NCI-H2227 (cell line): Measurements from ENCODE around the gene PGP.
A peak's percentile ranks its signal among the peaks of the same experiment; 100 is the strongest.

ENCODE experiments used
- DNase-seq: peaks from one replicate; lab custom pipeline; 2025; ENCODE audit not compliant: unreplicated experiment; lab: John Stamatoyannopoulos, UW

Gene PGP

DNA sequence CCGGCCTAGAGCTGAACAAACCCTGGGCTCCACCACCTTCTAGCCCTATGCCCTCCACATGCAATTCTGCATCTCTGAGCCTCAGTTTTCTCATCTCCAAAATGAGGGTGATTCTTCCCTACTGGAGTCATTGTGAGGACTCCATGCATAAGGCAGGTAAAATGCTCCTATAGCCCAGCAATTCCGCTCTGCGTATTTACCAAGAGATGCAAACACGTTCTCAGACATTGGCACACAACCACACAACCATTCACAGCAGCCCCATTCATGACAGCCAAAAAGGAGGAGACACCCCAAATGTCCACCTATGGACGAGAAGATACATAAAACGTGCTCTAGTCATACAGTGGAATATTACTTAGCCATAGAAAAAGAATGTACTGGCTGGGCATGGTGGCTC lies 14.3 kb downstream of the PGP start:
- no peak for DNase-seq

DNA sequence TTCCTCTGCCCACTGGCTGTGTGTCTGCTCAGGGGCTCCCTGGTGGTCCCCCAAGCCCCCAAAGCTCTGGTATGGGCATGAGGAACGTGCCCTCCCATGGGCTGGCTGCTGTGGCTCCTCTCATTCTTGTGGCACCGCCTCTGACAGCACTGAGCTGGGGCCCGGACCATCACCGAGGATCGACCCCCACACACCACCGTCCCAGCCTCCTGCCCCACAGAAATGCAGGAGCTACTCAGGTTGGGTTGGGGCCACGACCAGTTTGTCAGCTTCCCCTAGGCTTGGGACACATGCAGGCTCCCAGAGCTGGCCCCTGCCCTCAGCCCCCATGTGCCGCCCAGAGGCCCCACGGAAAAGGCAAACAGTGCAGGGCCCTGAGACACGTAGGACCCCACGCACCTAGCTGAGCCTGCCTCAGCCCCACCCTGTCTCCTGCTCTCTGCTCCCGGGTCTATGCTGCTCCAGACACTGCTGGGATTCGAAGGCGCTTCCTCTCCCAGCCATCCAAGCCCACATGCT lies 15.0 kb downstream of the PGP start:
- no peak for DNase-seq

DNA sequence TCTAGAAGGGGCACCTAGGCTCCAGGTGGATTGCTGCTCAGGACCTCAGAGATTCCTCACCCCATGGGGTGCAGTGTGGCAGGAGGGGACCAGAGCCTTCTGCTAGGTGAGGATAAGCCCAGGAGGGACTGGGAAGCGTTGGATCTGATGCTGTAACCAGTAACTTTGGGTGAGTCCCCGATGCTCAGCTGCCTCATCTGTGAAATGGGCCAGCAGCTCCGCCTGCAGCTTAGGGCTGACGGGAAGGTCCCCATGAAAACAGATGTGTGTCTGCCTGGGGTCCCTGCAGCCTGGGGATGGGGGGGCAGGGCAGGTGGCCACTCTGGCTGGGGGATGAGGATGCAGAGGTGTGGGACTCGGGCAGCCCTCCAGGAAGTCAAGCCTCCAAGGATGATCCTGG lies 15.5 kb downstream of the PGP start:
- DNase-seq, result no peak

DNA sequence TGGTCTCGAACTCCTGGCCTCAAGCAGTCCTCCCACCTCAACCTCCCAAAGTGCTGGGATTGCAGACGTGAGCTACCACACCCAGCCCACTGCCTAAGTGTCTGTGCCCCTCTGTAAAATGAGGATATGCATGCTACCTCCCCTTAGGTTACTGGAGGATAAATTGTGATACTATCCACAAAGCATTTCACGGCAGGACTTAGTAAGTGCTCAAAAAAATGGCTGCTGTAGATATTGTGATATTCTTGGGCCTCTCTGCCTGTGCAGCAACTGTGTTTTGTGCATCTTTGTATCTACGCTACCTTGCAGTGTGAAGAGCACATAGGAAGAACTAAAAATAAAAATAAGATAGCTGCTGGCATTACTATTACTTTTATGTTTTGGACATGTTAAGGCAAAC lies 16.4 kb downstream of the PGP start:
- DNase-seq, result no peak

DNA sequence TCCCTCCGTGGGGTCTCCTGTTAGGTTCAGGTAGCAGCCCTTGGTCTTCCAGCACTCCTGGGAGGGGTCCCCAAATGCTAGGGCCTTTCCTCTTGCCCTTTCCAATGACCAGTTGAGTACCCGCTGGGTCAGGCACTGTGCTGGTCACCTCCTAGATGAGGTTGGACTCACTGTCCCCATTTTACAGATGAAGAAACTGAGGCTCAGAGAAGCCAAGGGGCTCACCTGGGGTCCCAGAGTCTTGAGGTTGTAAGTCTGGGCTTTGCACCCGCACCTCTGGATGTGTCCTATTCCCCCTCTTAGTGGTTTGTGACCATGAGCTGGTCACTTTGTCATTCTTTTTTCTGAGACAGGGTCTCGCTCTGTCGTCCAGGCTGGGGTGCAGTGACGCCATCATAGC lies 16.9 kb downstream of the PGP start:
- no peak for DNase-seq

DNA sequence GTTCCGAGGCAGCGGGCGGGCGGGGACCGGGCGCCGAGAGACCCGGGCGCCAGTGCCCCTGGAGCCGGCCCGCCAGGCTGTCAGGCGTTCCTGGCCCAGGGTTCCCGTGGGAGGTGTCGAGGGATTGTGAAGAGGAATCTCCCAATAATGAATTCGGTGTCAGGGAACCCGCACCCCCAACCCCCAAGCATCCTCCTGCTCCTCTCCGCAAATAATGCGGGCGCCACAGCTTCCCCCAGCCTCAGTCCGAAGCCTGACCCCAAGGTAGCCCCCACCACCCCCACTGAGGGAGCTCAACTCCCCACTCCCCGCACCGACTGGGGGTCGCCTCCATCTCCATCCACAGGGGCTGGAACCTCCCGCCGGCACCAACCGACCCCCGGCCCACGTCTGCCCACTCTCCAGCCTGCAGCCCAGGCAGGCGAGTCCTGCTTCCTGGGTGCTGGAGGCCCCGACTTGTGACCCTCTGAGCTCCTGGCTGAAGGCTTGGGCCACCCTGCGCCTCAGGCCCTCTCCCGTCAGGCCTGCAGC lies 17.6 kb downstream of the PGP start:
- DNase-seq, result no peak

DNA sequence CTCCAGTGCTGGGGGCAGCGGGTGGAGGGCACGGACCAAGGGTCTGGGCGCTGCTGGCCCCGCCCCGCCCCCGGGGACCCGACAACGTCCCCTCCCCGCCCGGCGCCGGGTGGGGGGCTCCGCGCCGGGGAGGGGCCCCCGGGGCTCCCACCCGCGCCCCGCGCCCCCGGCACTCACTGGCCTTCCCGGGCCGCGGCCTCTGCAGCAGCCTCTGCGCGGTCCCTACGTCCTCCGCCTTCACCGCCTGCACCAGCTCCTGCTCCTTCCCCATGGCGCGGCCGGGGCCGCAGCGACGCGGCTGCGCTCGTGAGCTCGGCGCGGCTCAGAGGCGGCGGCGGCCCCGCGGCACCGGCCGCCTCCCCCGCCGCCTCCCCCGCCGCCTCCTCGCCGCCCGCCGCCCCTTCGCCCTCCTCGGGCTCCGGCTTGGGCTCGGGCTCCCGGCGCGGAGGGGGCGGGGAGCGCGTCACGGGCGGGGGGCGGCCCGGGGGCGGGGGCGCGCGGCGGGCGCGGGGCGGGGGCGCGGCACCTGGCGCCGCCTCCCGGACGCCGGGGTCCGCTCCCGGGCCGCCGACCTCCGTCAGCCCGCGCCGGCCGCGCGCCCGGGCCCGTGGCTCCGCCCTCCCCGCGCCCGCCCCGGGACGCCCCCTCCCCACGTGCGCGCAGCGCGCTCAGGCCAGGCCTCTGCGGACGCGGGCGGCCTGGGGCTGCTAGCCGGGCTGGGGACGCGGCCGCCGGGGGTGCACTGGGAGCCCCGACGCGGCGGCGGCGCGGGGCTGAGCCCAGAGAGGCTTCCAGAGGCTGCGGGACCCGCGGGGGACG lies 18.3 kb downstream of the PGP start, which contains the start of gene CASKIN1:
Gene CASKIN1, minus strand, starts transcription at position 444 of the 819 bp plus-strand sequence. Its CDS starts 173 bp downstream, at position 271.
- peak; percentile 56 for DNase-seq

DNA sequence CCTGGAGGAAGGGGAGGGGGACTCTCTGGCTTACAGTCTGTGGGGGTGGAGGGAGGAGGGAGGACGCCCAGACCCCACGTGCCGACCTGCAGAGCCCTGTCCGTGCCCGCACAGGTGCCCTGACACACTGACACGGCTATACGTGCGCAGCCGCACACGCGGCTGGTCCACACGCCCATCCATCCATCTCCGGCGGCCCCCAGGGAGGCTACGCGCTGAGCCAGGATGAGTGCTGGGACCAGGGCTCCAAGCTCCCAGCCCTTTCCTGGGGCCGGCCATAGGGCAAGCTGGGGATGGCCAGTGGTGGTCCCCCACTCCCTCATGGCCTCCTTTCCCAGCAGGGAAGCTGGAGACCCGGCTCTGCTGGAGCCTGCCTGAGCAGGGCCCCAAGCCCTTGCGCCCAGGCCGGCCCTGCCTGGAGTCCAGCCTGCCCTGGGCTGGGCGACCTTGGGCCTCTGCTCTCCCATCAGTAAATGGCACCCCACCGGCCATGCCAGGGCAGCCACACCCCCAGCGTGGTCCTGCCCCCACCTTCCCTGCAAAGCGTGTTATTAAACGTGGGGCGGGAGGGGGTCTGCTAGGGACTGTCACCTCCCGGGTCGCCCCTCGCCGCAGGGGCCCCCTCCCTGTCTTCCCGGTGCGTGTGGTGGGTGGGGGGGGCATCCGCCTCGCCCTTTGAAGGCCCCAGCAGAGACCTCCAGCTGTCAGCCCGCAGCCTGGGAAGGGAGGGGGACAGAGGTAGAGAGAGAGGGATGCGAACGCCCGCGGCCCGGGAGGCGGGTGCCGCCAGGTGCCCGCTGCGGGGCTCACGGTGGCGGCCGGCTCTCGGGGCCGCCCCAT lies 19.1 kb downstream of the PGP start:
- no peak for DNase-seq

DNA sequence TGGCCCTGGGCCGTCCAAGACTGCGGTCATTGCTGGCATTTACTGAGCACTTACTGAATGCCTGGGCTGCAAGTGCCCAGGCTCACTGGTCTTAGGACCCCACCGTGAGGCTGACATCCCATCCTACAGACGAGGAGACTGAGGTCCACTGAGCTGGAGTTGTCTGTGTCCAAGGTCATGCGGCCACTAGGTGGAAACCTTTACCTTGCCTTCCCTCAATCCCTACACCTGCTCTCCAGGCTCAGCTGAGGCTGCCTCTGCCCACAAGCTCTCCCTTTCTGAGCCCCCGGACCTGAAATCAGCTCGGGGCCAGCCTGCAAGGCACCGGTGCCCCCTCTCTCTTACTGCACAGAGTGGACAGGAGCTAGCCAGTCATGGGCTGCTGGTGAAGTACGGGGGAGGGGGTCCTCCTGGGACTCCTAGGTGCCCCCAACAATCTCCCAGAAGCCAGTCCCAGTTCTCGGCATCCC lies 19.8 kb downstream of the PGP start:
- DNase-seq, result peak; percentile 31

DNA sequence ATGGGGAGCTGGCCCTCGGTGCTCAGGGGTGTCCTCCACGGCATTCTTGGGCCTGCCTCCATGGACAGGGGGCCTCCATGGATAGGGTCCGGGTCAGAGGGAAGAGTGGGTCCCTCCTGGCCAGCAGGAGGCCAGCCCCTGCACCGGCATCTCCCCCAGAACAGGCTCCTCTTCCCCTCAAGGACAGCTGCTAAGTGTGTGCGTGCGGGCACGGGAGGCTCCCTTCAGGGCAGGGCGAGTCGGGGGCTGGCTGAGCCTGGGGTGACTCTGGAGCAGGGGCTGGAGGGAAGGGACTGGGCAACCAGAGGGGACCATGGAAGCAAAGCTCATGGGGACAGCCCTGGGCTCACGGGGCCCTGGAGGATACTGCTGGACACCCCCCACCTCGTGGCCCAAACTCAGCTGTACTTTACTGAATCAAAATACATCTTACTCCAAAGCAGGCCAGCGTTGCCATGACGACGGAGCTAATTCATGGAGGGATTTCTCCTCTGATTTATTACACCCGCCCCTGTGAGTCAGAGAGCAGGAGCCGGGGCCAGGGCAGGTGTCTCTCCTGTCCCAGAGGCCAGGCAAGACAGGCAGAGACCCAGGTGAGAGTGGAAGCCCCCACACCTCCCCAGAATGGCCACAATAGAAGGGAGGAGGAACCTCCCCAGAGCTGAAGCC lies 20.3 kb downstream of the PGP start:
- DNase-seq, result peak; percentile 85

DNA sequence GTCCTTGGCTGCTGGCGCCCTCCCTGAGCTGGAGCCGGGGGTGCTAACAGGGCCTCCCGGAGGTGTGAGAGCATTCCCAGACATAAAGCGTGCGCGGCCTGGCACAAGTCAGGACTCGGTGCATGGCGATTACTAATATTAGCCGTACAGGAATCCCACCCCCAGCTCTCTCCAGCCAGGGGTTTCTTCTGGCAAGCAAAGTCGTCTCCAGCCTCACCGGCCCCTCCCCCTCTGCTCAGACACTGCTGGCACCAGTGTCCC lies 23.3 kb downstream of the PGP start:
- DNase-seq, result no peak

DNA sequence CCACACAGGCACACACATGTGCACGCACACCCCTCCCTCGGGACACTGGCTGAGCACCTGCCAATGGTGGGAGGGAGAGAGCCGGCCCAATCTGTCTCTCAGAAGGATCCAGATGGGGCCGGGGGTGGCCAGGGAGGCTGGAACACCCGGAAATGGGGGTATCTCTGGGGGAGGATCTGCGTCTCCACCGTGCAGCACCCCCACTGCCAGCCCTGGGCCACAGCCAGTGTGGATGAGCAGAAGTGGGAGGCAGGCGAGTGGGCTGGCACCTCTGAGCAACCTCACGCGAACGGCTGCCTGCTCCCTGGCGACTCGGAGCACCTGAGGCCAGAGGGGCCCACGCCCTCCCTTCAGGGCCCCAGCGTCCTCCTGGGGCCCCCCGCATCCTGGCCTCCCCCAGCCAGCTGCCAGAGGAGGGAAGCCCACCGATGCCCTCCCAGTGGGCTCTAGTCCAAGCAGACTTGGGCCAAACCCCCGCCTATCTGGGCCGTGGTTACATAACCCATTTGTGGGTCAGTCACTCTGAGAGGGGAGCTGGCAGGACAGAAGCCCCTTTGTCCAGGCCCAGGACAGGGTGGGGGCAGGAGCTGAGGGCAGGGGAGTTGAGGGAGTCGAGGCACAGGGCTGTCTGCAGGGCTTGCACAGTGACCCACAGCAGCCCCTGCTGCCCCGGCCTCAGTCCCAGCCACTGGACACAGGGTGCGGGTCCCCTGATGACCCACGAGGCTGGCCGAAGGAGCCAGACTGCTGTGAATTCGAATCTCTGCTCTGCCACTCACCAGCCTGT lies 23.8 kb downstream of the PGP start:
- DNase-seq, result no peak

DNA sequence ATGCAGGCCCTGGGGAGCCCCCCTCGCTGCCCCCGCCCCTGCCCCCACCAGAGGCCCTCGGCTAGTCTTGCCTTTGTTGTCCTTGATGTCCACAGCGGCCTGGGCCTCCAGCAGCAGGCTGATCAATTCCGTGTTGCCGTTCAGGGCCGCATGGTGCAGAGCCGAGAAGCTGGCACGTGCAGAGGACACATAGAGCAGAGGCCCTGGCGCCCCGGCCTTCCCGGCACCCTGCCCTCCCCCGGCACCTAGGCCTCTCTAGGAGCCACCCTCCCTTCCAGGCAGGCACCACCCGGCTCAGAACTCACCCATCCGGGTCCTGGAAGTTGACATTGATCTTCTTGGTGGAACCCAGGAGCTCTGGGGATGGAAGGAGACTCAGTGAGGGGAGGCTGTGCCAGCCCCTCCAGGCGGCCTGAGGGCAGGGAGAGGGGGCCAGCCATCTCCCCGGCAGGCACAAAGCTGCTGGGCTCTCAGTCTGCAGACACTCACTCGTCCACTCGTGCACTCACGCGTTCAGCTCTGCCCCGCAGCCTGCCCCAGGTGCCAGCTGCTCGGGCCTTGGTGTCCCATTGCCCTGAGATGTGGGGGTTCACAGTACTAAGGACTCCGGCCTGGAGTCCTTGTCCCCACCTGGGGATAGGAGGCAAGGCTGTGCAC lies 24.5 kb downstream of the PGP start:
- no peak for DNase-seq

DNA sequence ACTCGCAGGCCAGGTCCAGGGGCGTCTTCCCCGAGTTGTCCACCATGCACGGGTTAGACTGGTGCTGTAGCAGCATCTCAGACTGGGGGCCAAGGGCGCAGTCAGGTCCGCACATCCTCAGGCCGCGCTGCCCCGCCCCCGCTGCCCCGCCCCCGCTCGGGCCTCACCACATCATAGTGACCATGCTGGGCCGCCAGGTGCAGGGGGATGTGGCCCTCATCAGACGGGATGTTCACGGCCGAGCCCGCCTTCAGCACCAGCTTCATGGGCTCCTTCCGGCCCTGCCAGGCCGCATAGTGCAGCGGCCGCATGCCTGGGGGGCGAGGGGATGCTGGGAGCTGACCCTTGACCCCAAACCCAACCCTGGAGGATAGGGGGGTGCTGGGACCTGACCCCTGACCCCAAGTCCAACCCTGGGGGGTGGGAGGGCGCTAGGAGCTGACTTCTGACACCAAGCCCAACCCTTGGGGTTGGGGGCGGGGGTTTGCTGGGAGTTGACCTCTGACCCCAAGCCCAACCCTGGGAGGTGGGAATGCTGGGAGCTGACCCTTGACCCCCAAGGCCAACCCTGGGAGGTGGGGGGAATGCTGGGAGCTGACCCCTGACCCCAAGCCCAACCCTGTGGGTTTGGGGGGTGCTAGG lies 25.3 kb downstream of the PGP start:
- DNase-seq, result no peak

DNA sequence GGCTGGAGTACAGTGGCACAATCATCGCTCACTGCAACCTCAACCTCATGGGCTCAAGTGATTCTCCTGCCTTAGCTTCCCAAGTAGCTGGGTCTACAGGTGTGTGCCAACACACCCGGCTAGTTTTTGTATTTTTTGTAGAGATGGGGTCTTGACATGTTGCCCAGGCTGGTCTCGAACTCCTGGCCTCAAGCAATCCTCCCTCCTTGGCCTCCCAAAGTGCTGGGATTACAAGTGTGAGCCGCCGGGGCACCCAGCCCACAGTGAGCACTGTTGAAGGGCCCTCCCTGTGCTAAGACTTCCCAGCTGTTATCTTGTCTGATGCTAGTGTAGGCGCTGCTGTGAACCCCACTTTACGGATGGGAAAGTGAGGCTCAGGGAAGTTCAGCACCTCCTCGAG lies 26.2 kb downstream of the PGP start:
- no peak for DNase-seq

DNA sequence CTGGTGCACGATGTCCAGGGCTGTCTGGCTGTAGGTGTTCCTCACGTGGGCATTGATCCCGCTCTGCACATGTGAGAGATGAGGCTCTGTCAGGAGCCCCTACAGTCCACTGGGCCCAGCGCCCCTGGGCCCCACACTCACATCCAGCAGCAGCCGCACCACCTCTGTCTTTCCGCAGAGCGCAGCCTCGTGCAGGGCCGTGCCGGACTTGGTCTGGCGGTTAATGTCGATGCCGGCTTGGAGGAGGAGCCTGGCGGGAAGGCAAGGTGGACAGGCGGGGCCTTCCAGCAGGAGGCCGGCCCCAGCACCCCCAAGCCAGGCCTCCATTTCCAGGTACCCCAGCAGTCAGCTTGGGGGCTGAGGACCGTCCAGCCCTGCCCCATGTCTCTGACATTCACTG lies 27.4 kb downstream of the PGP start:
- DNase-seq, result no peak

DNA sequence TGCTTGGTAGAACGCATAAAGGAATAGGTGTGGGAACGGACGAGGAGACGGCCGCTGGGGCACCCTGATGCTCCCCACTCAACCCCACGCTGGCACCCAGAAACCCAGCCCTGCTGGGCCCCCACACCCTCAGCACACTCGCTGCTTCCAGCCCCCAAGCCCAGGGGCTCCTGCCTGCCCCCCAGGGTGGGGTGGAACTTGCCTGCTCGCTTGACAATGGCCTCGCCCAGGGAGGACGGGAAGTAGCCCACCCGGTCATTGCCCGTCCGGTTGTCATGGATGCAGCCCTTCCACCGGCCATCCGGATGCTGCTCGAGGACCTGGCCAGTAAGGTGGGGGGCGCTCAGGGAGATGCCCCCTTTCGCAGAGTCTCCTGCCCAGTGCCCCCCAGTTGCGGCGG lies 28.1 kb downstream of the PGP start:
- DNase-seq, result no peak

DNA sequence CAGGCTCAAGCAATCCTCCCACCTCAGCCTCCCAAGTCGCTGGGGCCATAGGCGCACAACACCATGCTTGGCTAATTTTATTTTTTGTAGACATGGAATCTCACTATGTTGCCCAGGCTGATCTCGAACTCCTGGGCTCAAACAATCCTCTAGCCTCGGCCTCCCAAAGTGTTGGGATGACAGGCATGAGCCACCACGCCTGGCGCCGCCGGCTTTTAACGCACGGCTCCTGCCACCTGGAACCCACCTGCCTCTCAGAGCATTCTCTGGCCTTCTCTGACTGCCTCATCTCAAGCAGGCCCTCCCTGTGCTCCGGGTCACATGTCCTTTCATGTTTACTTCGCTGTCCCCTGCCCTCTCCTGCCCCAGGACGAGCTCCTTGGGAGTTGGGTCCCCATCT lies 28.6 kb downstream of the PGP start:
- DNase-seq, result no peak

DNA sequence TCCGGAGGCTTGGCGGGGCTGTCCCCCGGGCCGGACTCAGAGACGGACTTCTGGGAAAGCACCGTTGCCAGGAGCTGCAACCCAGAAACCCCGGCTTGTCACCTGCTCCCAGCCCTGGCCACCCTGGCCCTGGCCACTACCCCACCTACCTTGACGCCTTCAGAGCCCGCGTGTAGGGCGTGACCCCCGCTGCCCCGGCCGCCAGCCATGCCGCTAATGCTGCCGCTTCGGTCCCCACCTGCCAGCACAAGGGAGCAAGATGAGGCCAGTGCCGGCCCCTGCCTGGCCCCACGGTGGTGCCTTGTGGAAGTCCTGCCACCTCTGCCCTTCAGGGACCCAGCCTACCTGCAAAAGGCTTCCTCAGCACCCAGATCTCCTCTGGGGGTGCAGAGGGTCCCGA lies 29.7 kb downstream of the PGP start:
- no peak for DNase-seq

DNA sequence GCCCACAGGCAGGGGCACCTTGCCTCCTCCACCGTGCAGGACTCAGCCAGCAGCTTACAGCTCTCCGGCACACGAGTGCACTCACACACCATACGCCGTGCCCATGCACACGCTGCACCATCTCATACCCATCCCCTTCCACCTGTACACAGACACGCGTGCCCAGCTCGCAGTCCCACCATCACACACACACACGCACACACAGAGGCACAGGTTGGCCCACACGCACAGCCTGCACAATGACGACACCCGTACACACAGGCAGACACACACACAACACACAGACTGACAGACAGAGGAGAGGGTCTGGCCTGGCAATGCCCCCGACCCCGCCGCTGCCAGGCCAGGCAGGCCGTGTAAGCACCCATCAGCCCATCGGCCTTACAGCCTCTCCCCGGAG lies 30.3 kb downstream of the PGP start:
- no peak for DNase-seq
